Activated CD8-positive, alpha-beta memory T cell treated with anti-CD3 and anti-CD28 coated beads, Interleukin-2, amount 50 U/mL, for 24 hours (primary cell): ENCODE measurements around the gene SCN1A.

Experiments
- DNase-seq: peaks from one replicate; pipeline ENCODE4 v3.0.0-alpha.2; 2020; ENCODE audit errors: extremely low read depth

The SCN1A gene

GRCh38 chr2:166081852-166082251 is 46.0 kb downstream of the SCN1A start:
- DNase-seq, result no peak

- DNase-seq, result no peak
These were observed 46.6 kb downstream of the SCN1A start for GRCh38 chr2:166081131-166081632.

GRCh38 chr2:166074430-166074829 is 53.4 kb downstream of the SCN1A start:
- no peak for DNase-seq

GRCh38 chr2:166074011-166074410 is 53.8 kb downstream of the SCN1A start:
- no peak for DNase-seq

- DNase-seq, result no peak
These were observed 57.6 kb downstream of the SCN1A start for GRCh38 chr2:166070231-166070630.

- no peak for DNase-seq
These were observed 58.8 kb downstream of the SCN1A start for GRCh38 chr2:166068981-166069380.

- DNase-seq, result no peak
These were observed 60.6 kb downstream of the SCN1A start for GRCh38 chr2:166067229-166067628.

GRCh38 chr2:166060191-166060590 is 67.6 kb downstream of the SCN1A start:
- no peak for DNase-seq

- DNase-seq, result no peak
These were observed 70.3 kb downstream of the SCN1A start for GRCh38 chr2:166057370-166058164.

- no peak for DNase-seq
These were observed 82.9 kb downstream of the SCN1A start for GRCh38 chr2:166044853-166045483.

- no peak for DNase-seq
These were observed 84.9 kb downstream of the SCN1A start for GRCh38 chr2:166042768-166043390.

GRCh38 chr2:166042356-166042755 is 85.5 kb downstream of the SCN1A start:
- DNase-seq, result no peak

GRCh38 chr2:166041613-166042012 is 86.2 kb downstream of the SCN1A start:
- no peak for DNase-seq

- DNase-seq, result no peak
These were observed 95.5 kb downstream of the SCN1A start for GRCh38 chr2:166032361-166032760.

- no peak for DNase-seq
These were observed 96.8 kb downstream of the SCN1A start for GRCh38 chr2:166031054-166031453.

- no peak for DNase-seq
These were observed 102.5 kb downstream of the SCN1A start for GRCh38 chr2:166025313-166025712.

- DNase-seq, result no peak
These were observed 110.6 kb downstream of the SCN1A start for GRCh38 chr2:166017208-166017607.

- DNase-seq, result no peak
These were observed 113.9 kb downstream of the SCN1A start for GRCh38 chr2:166013878-166014277.

GRCh38 chr2:166011660-166012059 is 116.2 kb downstream of the SCN1A start:
- no peak for DNase-seq

GRCh38 chr2:166000401-166000800 is 127.4 kb downstream of the SCN1A start:
- no peak for DNase-seq

GRCh38 chr2:165990846-165991245 is 137.0 kb downstream of the SCN1A start:
- DNase-seq, result no peak

GRCh38 chr2:165989851-165990250 is 138.0 kb downstream of the SCN1A start:
- DNase-seq, result no peak

GRCh38 chr2:165985120-165985519 is 142.7 kb downstream of the SCN1A start:
- DNase-seq, result no peak
